Fibroblast of lung (primary cell): ENCODE measurements around the gene STX3. TPM values are rescaled to one million over a fixed set of nuclear protein-coding genes. Genes with fewer than 3 reads are reported as not detected.
A peak's percentile ranks its signal among the peaks of the same experiment; 100 is the strongest.

Experiments
- DNase-seq, 2 donors: peaks; one replicate each; pipeline versions ENCODE4 v3.0.0 to v3.0.0-alpha.2; 2010; ENCODE audit warnings: low read depth in 2 of 2
- H2AFZ ChIP-seq: 2 replicates; pipeline ENCODE4 v1.5.1; 2012; ENCODE audit warnings: low read length, control low read depth, inconsistent platforms
- H3K27ac ChIP-seq: 2 replicates; pipeline ENCODE4 v1.5.1; 2011; ENCODE audit warnings: low read length, control low read depth; ENCODE audit not compliant: insufficient read depth
- H3K27me3 ChIP-seq: 2 replicates; pipeline ENCODE4 v1.5.1; 2011; ENCODE audit warnings: mild to moderate bottlenecking, low read length; ENCODE audit not compliant: control insufficient read depth, insufficient read depth
- H3K36me3 ChIP-seq: 2 replicates; pipeline ENCODE4 v1.5.1; 2011; ENCODE audit warnings: low read length; ENCODE audit not compliant: control insufficient read depth, insufficient read depth
- H3K4me1 ChIP-seq: 2 replicates; pipeline ENCODE4 v1.5.1; 2011; ENCODE audit warnings: low read length; ENCODE audit not compliant: control insufficient read depth, insufficient read depth; ENCODE audit errors: extremely low read depth
- H3K4me2 ChIP-seq: 2 replicates; pipeline ENCODE4 v1.5.1; 2011; ENCODE audit warnings: low read length, control low read depth; ENCODE audit not compliant: insufficient read depth; ENCODE audit errors: extremely low read depth
- H3K4me3 ChIP-seq, 4 experiments: fragments of 200-600 bp in 1 of 4; sonication (generic) in 1 of 4; replicated peaks in 1 of 4; 2 replicates each; pipeline ENCODE4 v1.5.1; 2011 to 2016; ENCODE audit warnings: low read length in 4 of 4, low read depth in 3 of 4, mild to moderate bottlenecking in 3 of 4, control low read depth in 2 of 4, inconsistent platforms in 1 of 4, mixed read lengths in 1 of 4; ENCODE audit not compliant: insufficient read depth in 1 of 4; ENCODE audit errors: control extremely low read depth in 1 of 4
- H3K79me2 ChIP-seq: 2 replicates; pipeline ENCODE4 v1.5.1; 2012; ENCODE audit warnings: mild to moderate bottlenecking, low read length, inconsistent platforms; ENCODE audit not compliant: control insufficient read depth, insufficient read depth
- H3K9ac ChIP-seq: 2 replicates; pipeline ENCODE4 v1.5.1; 2011; ENCODE audit warnings: mild to moderate bottlenecking, low read length, control low read depth; ENCODE audit not compliant: insufficient read depth
- H3K9me3 ChIP-seq: 2 replicates; pipeline ENCODE4 v1.5.1; 2012; ENCODE audit warnings: low read depth, low read length; ENCODE audit not compliant: control insufficient read depth, insufficient read depth
- H4K20me1 ChIP-seq: 2 replicates; pipeline ENCODE4 v1.5.1; 2011; ENCODE audit warnings: low read length; ENCODE audit not compliant: control insufficient read depth, insufficient read depth; ENCODE audit errors: extremely low read depth
- EZH2 ChIP-seq: IDR thresholded peaks from 2 replicates; pipeline ENCODE4 v1.5.1; 2012; ENCODE audit warnings: low read length, control low read depth, mild to moderate bottlenecking; ENCODE audit errors: missing control alignments
- polyA plus RNA-seq, 2 donors: library from polyadenylated mRNA; depleted of rRNA in 1 of 2; stranded (reverse) in 1 of 2; unstranded in 1 of 2; fragments of >200 nt; gene quantifications; 2 replicates each; pipeline ENCODE4 v1.2.1, GENCODE V29; 2011 to 2012; ENCODE audit warnings: missing spikeins in 1 of 2
- total RNA-seq: library from RNA; depleted of rRNA; stranded (reverse); fragments of >200 nt; gene quantifications from 2 replicates; pipeline ENCODE4 v1.2.1, GENCODE V29; 2014
- TF ChIP-seq, protein P1 (sequence below), 2 donors: IDR thresholded peaks in 1 of 2; conservative IDR thresholded peaks in 1 of 2; 1 replicate in 1 of 2; 2 replicates in 1 of 2; pipeline ENCODE4 v1.5.1; 2011 to 2012; ENCODE audit warnings: low read length in 2 of 2, control low read depth in 1 of 2, inconsistent platforms in 1 of 2, low read depth in 1 of 2, mild to moderate bottlenecking in 1 of 2

Gene STX3
- total and polyA plus RNA-seq, 2 donors (not counting 1 experiment from before 2014, with no cell fraction given): 19.0 to 21.9 TPM

DNA sequence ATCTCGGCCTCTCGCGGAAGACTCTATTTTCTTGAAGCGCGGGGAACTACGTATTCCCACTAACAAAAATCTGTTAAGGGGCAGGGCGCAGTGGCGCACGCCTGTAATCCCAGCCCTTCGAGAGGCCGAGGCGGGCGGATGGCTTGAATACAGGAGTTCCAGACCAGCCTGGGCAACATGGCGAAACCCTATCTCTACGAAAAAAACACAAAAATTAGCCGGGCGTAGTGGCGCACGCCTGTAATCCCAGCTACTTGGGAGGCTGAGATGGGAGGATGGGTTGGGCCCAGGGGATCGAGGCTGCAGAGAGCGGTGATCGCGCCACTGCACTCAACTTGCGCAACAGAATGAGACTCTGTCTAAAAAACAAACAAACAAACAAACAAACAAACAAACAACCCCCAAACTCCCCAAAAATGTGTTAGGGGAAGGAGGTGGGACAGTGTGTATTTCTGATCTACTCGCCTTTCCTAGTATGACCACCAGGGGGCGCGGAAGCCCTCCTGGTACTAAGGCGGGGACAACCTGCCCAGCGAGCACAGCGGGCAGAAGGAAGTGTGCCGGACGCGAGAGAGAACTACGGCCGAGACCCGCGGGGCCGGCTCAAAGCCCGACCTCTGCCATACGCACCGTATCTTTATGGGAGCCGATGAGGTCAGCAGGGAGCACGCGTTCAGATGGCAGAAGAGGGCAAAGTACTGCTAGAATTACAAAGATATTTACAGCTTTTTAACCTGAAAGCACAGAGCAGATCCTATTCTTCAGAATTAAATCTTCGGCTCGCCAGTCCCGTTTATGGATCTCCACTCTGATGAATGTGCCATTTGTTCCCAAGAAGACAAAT lies 1.3 kb upstream of the STX3 start:
- H3K27ac ChIP-seq: no peak overlapping the region
- peaks cover 9% of the 10 kb centered on the region for H3K79me2 ChIP-seq
- no peak for TF ChIP-seq EZH2
- TF ChIP-seq, protein P1, sequence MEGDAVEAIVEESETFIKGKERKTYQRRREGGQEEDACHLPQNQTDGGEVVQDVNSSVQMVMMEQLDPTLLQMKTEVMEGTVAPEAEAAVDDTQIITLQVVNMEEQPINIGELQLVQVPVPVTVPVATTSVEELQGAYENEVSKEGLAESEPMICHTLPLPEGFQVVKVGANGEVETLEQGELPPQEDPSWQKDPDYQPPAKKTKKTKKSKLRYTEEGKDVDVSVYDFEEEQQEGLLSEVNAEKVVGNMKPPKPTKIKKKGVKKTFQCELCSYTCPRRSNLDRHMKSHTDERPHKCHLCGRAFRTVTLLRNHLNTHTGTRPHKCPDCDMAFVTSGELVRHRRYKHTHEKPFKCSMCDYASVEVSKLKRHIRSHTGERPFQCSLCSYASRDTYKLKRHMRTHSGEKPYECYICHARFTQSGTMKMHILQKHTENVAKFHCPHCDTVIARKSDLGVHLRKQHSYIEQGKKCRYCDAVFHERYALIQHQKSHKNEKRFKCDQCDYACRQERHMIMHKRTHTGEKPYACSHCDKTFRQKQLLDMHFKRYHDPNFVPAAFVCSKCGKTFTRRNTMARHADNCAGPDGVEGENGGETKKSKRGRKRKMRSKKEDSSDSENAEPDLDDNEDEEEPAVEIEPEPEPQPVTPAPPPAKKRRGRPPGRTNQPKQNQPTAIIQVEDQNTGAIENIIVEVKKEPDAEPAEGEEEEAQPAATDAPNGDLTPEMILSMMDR (conservative IDR thresholded peaks at IDR 0.05 in 1 of 2, IDR thresholded peaks at IDR 0.05 in 1 of 2; ENCODE audit: low read depth in 1 of 2, low read length in 2 of 2): peak; percentile 83 to 84
- H3K36me3 ChIP-seq: no peaks in the 10 kb centered on the region
- peak; percentile 60 to 74 for DNase-seq
- no peaks in the 10 kb centered on the region for H3K9me3 ChIP-seq
- no peaks in the 10 kb centered on the region for H4K20me1 ChIP-seq
- no peak overlapping the region for H3K9ac ChIP-seq
- peaks cover 2% of the 10 kb centered on the region for H3K4me1 ChIP-seq
- H2AFZ ChIP-seq: peak overlapping the region; percentile 49
- no peaks in the 10 kb centered on the region for H3K27me3 ChIP-seq
- H3K4me3 ChIP-seq: peak overlapping the region; percentile 54 to 88 (median 82)
- peak overlapping the region; percentile 59 for H3K4me2 ChIP-seq

DNA sequence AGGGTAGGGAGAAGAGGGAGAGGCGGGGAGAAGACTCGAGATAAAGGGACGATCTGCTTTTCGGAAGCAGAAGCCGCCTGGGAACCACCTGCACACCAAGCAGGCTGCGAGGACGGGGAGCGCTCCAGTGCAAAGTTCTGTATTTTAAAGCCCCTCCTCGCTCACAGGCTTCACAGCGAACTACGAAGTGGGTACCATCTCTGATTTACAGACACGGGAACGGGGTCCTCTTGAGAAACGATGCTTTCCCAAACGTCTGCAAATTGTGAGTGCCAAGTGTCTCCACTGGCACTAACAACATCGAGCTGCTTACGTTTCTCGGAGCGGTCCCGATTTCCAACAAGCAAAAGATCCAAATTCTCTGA lies 700 bp upstream of the STX3 start:
- no peak overlapping the region for H3K27ac ChIP-seq
- no peaks in the 10 kb centered on the region for H4K20me1 ChIP-seq
- H3K27me3 ChIP-seq: no peaks in the 10 kb centered on the region
- H2AFZ ChIP-seq: peak overlapping the region; percentile 49
- H3K36me3 ChIP-seq: no peaks in the 10 kb centered on the region
- H3K4me2 ChIP-seq: peak overlapping the region; percentile 59
- peak in 1 of 2 donors; percentile 14 for DNase-seq
- peaks cover 13% of the 10 kb centered on the region for H3K79me2 ChIP-seq
- peak overlapping the region; percentile 54 to 88 (median 82) for H3K4me3 ChIP-seq
- no peaks in the 10 kb centered on the region for H3K9me3 ChIP-seq
- TF ChIP-seq, protein P1 (conservative IDR thresholded peaks at IDR 0.05 in 1 of 2, IDR thresholded peaks at IDR 0.05 in 1 of 2; ENCODE audit: low read depth in 1 of 2, low read length in 2 of 2): no peak
- TF ChIP-seq EZH2: no peak
- H3K9ac ChIP-seq: no peak overlapping the region
- H3K4me1 ChIP-seq: peaks cover 2% of the 10 kb centered on the region

GRCh38 chr11:59755701-59756557 lies 753 bp downstream of the STX3 start:
- Histone ChIP-seq H3K27ac (peak overlapping the region; percentile 82), H4K20me1 (no peaks in the 10 kb centered on the region), H3K9ac (peak overlapping the region; percentile 83), H3K9me3 (no peaks in the 10 kb centered on the region), H2AFZ (peak overlapping the region; percentile 21), H3K27me3 (no peaks in the 10 kb centered on the region), H3K36me3 (no peaks in the 10 kb centered on the region), H3K4me3 (peak overlapping the region; percentile 41 to 88 (median 71)), H3K4me1 (peaks cover 2% of the 10 kb centered on the region), H3K4me2 (peak overlapping the region; percentile 59), H3K79me2 (peaks cover 17% of the 10 kb centered on the region)
- peak; percentile 77 for DNase-seq
- TF ChIP-seq EZH2: no peak
- TF ChIP-seq, protein P1 (conservative IDR thresholded peaks at IDR 0.05 in 1 of 2, IDR thresholded peaks at IDR 0.05 in 1 of 2; ENCODE audit: low read depth in 1 of 2, low read length in 2 of 2): no peak
